Karpas-422 (cell line): ENCODE measurements around the gene HNRNPD. TPM values are rescaled to one million over a fixed set of nuclear protein-coding genes. Genes with fewer than 3 reads are reported as not detected.
A peak's percentile ranks its signal among the peaks of the same experiment; 100 is the strongest.

Source experiments
- DNase-seq: peaks from one replicate; pipeline ENCODE4 v3.0.0-alpha.2; 2015
- H2AFZ ChIP-seq: fragments of 200-600 bp; sonication (generic); 2 replicates; pipeline ENCODE4 v1.6.1; 2014; ENCODE audit warnings: antibody characterized with exemption, low read length, mixed read lengths
- H3K27ac ChIP-seq: fragments of 200-600 bp; sonication (generic); 2 replicates; pipeline ENCODE4 v1.5.1; 2014; ENCODE audit warnings: mild to moderate bottlenecking, low read length, moderate library complexity
- H3K27me3 ChIP-seq: fragments of 200-600 bp; sonication (generic); 2 replicates; pipeline ENCODE4 v1.6.1; 2014; ENCODE audit warnings: low read length, mixed read lengths
- H3K36me3 ChIP-seq: fragments of 200-600 bp; sonication (generic); 2 replicates; pipeline ENCODE4 v1.6.1; 2014; ENCODE audit warnings: low read length, mixed read lengths; ENCODE audit not compliant: insufficient read depth
- H3K4me1 ChIP-seq: fragments of 200-600 bp; sonication (generic); 2 replicates; pipeline ENCODE4 v1.6.1; 2014; ENCODE audit warnings: mild to moderate bottlenecking, low read length, mixed read lengths
- H3K4me2 ChIP-seq: fragments of 200-600 bp; sonication (generic); 2 replicates; pipeline ENCODE4 v1.6.1; 2014; ENCODE audit warnings: low read length, low read depth, mild to moderate bottlenecking; ENCODE audit not compliant: poor library complexity, severe bottlenecking
- H3K4me3 ChIP-seq: fragments of 200-600 bp; sonication (generic); 2 replicates; pipeline ENCODE4 v1.5.1; 2014; ENCODE audit warnings: mild to moderate bottlenecking, antibody characterized with exemption, low read length, mixed read lengths
- H3K79me2 ChIP-seq: fragments of 200-600 bp; sonication (generic); 2 replicates; pipeline ENCODE4 v1.6.1; 2014; ENCODE audit warnings: mild to moderate bottlenecking, low read length, mixed read lengths
- H3K9ac ChIP-seq: fragments of 200-600 bp; sonication (generic); 2 replicates; pipeline ENCODE4 v1.6.0; 2014; ENCODE audit warnings: low read length
- H3K9me2 ChIP-seq: fragments of 200-600 bp; sonication (generic), shearing (Covaris generic); replicated peaks from 2 replicates; pipeline ENCODE4 v1.6.0; 2014; ENCODE audit warnings: mild to moderate bottlenecking, low read length, moderate library complexity; ENCODE audit not compliant: insufficient read depth
- H3K9me3 ChIP-seq: fragments of 300-700, 200-600 bp; sonication (generic); 2 replicates; pipeline ENCODE4 v1.6.1; 2014; ENCODE audit warnings: low read length, mixed read lengths
- H4K20me1 ChIP-seq: fragments of 200-600 bp; sonication (generic); 2 replicates; pipeline ENCODE4 v1.6.1; 2014; ENCODE audit warnings: mild to moderate bottlenecking, antibody characterized with exemption, low read length, low read depth; ENCODE audit not compliant: insufficient read depth
- total RNA-seq: library from RNA; depleted of rRNA; stranded (reverse); fragments of >200 nt; shearing (Covaris generic); gene quantifications from 2 replicates; pipeline ENCODE4 v1.2.3, GENCODE V29; 2014; ENCODE audit warnings: low replicate concordance

Gene HNRNPD
- total RNA-seq, 1 experiment from 2014 or later = 64.1 TPM

- Histone ChIP-seq H4K20me1 (no peaks in the 10 kb centered on the region), H3K27me3 (no peaks in the 10 kb centered on the region), H3K9me2 (no peaks in the 10 kb centered on the region), H3K4me3 (no peak overlapping the region), H3K4me1 (no peaks in the 10 kb centered on the region), H3K4me2 (no peak overlapping the region), H3K9ac (no peak overlapping the region), H3K9me3 (no peaks in the 10 kb centered on the region), H3K27ac (no peak overlapping the region), H3K36me3 (no peaks in the 10 kb centered on the region), H3K79me2 (no peaks in the 10 kb centered on the region), H2AFZ (no peak overlapping the region)
- no peak for DNase-seq
These were observed 8.0 kb upstream of the HNRNPD start for GRCh38 chr4:82381661-82382296.

- Histone ChIP-seq H3K4me1 (no peaks in the 10 kb centered on the region), H3K79me2 (no peaks in the 10 kb centered on the region), H3K9me3 (no peaks in the 10 kb centered on the region), H3K9ac (no peak overlapping the region), H3K4me3 (no peak overlapping the region), H3K9me2 (no peaks in the 10 kb centered on the region), H4K20me1 (no peaks in the 10 kb centered on the region), H2AFZ (no peak overlapping the region), H3K27ac (no peak overlapping the region), H3K27me3 (no peaks in the 10 kb centered on the region), H3K4me2 (no peak overlapping the region), H3K36me3 (no peaks in the 10 kb centered on the region)
- no peak for DNase-seq
These were observed 7.4 kb upstream of the HNRNPD start for GRCh38 chr4:82381235-82381634.

GRCh38 chr4:82380831-82381230, 7.0 kb upstream of the HNRNPD start:
- no peaks in the 10 kb centered on the region for H3K27me3 ChIP-seq
- no peak overlapping the region for H3K9ac ChIP-seq
- H3K27ac ChIP-seq = no peak overlapping the region
- H2AFZ ChIP-seq = no peak overlapping the region
- DNase-seq = no peak
- H3K9me3 ChIP-seq = no peaks in the 10 kb centered on the region
- no peak overlapping the region for H3K4me2 ChIP-seq
- H3K4me3 ChIP-seq = no peak overlapping the region
- no peaks in the 10 kb centered on the region for H4K20me1 ChIP-seq
- no peaks in the 10 kb centered on the region for H3K4me1 ChIP-seq
- no peaks in the 10 kb centered on the region for H3K36me3 ChIP-seq
- H3K79me2 ChIP-seq = no peaks in the 10 kb centered on the region
- no peaks in the 10 kb centered on the region for H3K9me2 ChIP-seq

GRCh38 chr4:82380344-82380743, 6.6 kb upstream of the HNRNPD start:
- Histone ChIP-seq H3K4me2 (no peak overlapping the region), H2AFZ (no peak overlapping the region), H3K36me3 (no peaks in the 10 kb centered on the region), H3K27me3 (no peaks in the 10 kb centered on the region), H3K4me1 (peaks cover 5% of the 10 kb centered on the region; the same call in 1 of the 2 replicates), H3K9ac (no peak overlapping the region), H3K27ac (no peak overlapping the region), H4K20me1 (no peaks in the 10 kb centered on the region), H3K9me2 (no peaks in the 10 kb centered on the region), H3K79me2 (no peaks in the 10 kb centered on the region), H3K9me3 (no peaks in the 10 kb centered on the region), H3K4me3 (no peak overlapping the region)
- DNase-seq = no peak

- Histone ChIP-seq H3K4me3 (no peak overlapping the region), H3K4me1 (peaks cover 14% of the 10 kb centered on the region), H3K4me2 (no peak overlapping the region), H3K27ac (no peak overlapping the region), H2AFZ (no peak overlapping the region), H3K9me2 (no peaks in the 10 kb centered on the region), H3K9me3 (no peaks in the 10 kb centered on the region), H3K27me3 (no peaks in the 10 kb centered on the region), H3K36me3 (peaks cover 15% of the 10 kb centered on the region), H3K9ac (no peak overlapping the region), H3K79me2 (peaks cover 26% of the 10 kb centered on the region), H4K20me1 (peaks cover 17% of the 10 kb centered on the region)
- no peak for DNase-seq
These were observed 2.3 kb upstream of the HNRNPD start for GRCh38 chr4:82376109-82376508.

DNA sequence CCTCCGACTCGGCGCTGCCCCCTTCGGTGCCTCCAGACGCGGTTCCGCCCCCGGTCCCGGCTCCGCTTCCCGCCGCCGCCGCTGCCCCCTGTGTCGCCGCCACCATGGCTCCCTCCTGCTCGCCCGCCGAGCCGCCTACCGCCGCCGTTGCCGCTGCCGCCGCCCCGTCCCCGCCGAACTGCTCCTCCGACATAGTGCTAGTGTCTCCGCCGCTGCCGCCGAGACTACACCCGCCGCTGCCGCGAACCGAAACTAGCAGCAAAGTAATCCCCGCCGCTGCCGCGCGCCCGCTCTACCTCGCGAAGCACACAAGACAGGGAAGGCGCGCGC, 340 bp downstream of the HNRNPD start:
- peaks cover 53% of the 10 kb centered on the region for H3K79me2 ChIP-seq
- H3K9me2 ChIP-seq = no peaks in the 10 kb centered on the region
- peaks cover 34% of the 10 kb centered on the region for H3K36me3 ChIP-seq
- H2AFZ ChIP-seq = no peak overlapping the region
- peak; percentile 47 for DNase-seq
- no peaks in the 10 kb centered on the region for H3K9me3 ChIP-seq
- peak overlapping the region; percentile 95 for H3K4me2 ChIP-seq
- H4K20me1 ChIP-seq = peaks cover 38% of the 10 kb centered on the region
- no peaks in the 10 kb centered on the region for H3K27me3 ChIP-seq
- H3K9ac ChIP-seq = peak overlapping the region; percentile 97
- H3K27ac ChIP-seq = peak overlapping the region; percentile 82
- peaks cover 37% of the 10 kb centered on the region for H3K4me1 ChIP-seq
- peak overlapping the region; percentile 96 for H3K4me3 ChIP-seq

GRCh38 chr4:82372517-82373485, 990 bp downstream of the HNRNPD start:
- Histone ChIP-seq H3K27ac (peak overlapping the region; percentile 82), H3K4me3 (peak overlapping the region; percentile 96), H3K4me2 (peak overlapping the region; percentile 95), H3K4me1 (peaks cover 40% of the 10 kb centered on the region), H4K20me1 (peaks cover 44% of the 10 kb centered on the region), H3K9me3 (no peaks in the 10 kb centered on the region), H3K9me2 (no peaks in the 10 kb centered on the region), H3K36me3 (peaks cover 40% of the 10 kb centered on the region), H3K27me3 (no peaks in the 10 kb centered on the region), H2AFZ (no peak overlapping the region), H3K79me2 (peaks cover 59% of the 10 kb centered on the region), H3K9ac (peak overlapping the region; percentile 97)
- DNase-seq = peak; percentile 84

DNA sequence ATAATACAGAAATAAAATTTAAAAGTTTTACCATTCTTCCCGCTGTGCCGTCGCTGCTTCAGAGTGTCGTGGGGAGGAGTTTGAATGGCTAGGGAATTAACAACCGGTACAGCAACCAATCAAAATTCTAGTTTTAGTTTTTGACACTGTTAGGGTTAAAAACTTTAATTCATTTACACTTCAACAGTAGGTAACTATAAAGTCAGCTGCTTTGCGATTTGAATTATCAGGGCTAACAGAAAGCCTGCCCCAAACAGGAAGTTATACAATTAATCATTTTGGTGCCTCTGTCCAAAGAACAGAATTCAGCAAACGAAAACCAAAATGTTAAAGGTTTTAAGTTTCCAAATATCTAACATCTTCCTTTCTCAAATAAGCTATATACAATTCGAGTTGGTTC, 2.3 kb downstream of the HNRNPD start:
- Histone ChIP-seq H3K27me3 (no peaks in the 10 kb centered on the region), H3K4me3 (peak overlapping the region; percentile 96), H3K27ac (peak overlapping the region; percentile 82; the same call in 1 of the 2 replicates), H3K4me1 (peaks cover 40% of the 10 kb centered on the region), H3K9me3 (no peaks in the 10 kb centered on the region), H3K36me3 (peaks cover 48% of the 10 kb centered on the region), H3K9me2 (no peaks in the 10 kb centered on the region), H3K4me2 (peak overlapping the region; percentile 95), H3K79me2 (peaks cover 72% of the 10 kb centered on the region), H4K20me1 (peaks cover 51% of the 10 kb centered on the region), H2AFZ (no peak overlapping the region), H3K9ac (peak overlapping the region; percentile 97)
- no peak for DNase-seq
